K562 (cell line): ENCODE data around the gene TTN. TPM values are rescaled to one million over a fixed set of nuclear protein-coding genes. Genes with fewer than 3 reads are reported as not detected.
A peak's percentile ranks its signal among the peaks of the same experiment; 100 is the strongest.

Experiments used
- ADNP ChIP-seq: fragments of 200-800 bp; sonication (Bioruptor generic); IDR thresholded peaks from 2 replicates; pipeline ENCODE4 v1.6.1; 2016; ENCODE audit warnings: missing genetic modification characterization, missing compliant biosample characterization
- BACH1 ChIP-seq: fragments of 200-800 bp; sonication (Bioruptor generic); IDR thresholded peaks from 2 replicates; pipeline ENCODE4 v1.6.1; 2016; ENCODE audit warnings: missing genetic modification characterization, missing compliant biosample characterization
- CBX3 ChIP-seq, 2 experiments: IDR thresholded peaks; 1 replicate in 1 of 2; 2 replicates in 1 of 2; pipeline ENCODE4 v1.6.1; 2012; ENCODE audit warnings: inconsistent platforms in 2 of 2, low read length in 2 of 2, borderline replicate concordance in 1 of 2, control low read depth in 1 of 2
- COPS2 ChIP-seq: fragments of 450-650 bp; conservative IDR thresholded peaks from 2 replicates; pipeline ENCODE4 v1.6.1; 2016; ENCODE audit warnings: mild to moderate bottlenecking, moderate library complexity
- DACH1 ChIP-seq: fragments of 450-650 bp; IDR thresholded peaks from 2 replicates; pipeline ENCODE4 v1.6.1; 2018; ENCODE audit not compliant: partially characterized antibody
- EP300 ChIP-seq: IDR thresholded peaks from 2 replicates; pipeline ENCODE4 v1.6.1; 2012; ENCODE audit warnings: low read length, improper control_type of control experiment
- IRF9 ChIP-seq: fragments of 450-650 bp; IDR thresholded peaks from 2 replicates; pipeline ENCODE4 v1.6.1; 2016; ENCODE audit warnings: missing biosample characterization, missing genetic modification characterization
- KLF16 ChIP-seq: IDR thresholded peaks from 2 replicates; pipeline ENCODE4 v1.6.1; 2016; ENCODE audit warnings: antibody characterized with exemption
- MCM2 ChIP-seq: fragments of 450-650 bp; IDR thresholded peaks from 2 replicates; pipeline ENCODE4 v1.6.1; 2017; ENCODE audit warnings: low read depth, mild to moderate bottlenecking
- NR2C1 ChIP-seq, 2 experiments: fragments of 450-650 bp; IDR thresholded peaks; 2 replicates each; pipeline ENCODE4 v1.6.1; 2017; ENCODE audit warnings: mild to moderate bottlenecking in 2 of 2, antibody characterized with exemption in 1 of 2, inconsistent platforms in 1 of 2, missing compliant biosample characterization in 1 of 2, missing genetic modification characterization in 1 of 2
- SLC30A9 ChIP-seq: fragments of 250-450 bp; sonication (Bioruptor Pico); IDR thresholded peaks from 2 replicates; pipeline ENCODE4 v1.8.0; 2022; ENCODE audit warnings: mild to moderate bottlenecking, moderate library complexity
- SRF ChIP-seq, 2 experiments: fragments of 250-450, 450-650 bp in 1 of 2; sonication (Bioruptor Pico) in 1 of 2; sonication (generic) in 1 of 2; formaldehyde crosslinking; IDR thresholded peaks; 2 replicates each; pipeline versions ENCODE4 v1.5.0 to v1.5.1; 2020 to 2022; ENCODE audit warnings: mild to moderate bottlenecking in 1 of 2, missing genetic modification reagents in 1 of 2
- SUPT5H ChIP-seq: fragments of 450-650 bp; IDR thresholded peaks from 2 replicates; pipeline ENCODE4 v1.6.1; 2016
- TARDBP ChIP-seq: fragments of 450-650 bp; IDR thresholded peaks from 2 replicates; pipeline ENCODE4 v1.6.1; 2016
- ZEB2 ChIP-seq: fragments of 450-650 bp; IDR thresholded peaks from 2 replicates; pipeline ENCODE4 v1.6.1; 2016
- ZNF174 ChIP-seq: fragments of 250-450 bp; sonication (Bioruptor Pico); IDR thresholded peaks from 2 replicates; pipeline ENCODE4 v1.4.0; 2020; ENCODE audit warnings: mild to moderate bottlenecking
- ZNF239 ChIP-seq: fragments of 250-450 bp; sonication (Bioruptor Pico); IDR thresholded peaks from 2 replicates; pipeline ENCODE4 v1.4.0; 2020; ENCODE audit warnings: mild to moderate bottlenecking
- ZNF609 ChIP-seq: sonication (generic); formaldehyde crosslinking; IDR thresholded peaks from 2 replicates; pipeline ENCODE4 v1.8.1; 2023; ENCODE audit warnings: missing genetic modification reagents, mild to moderate bottlenecking, borderline replicate concordance
- polyA plus RNA-seq, 8 experiments: library from polyadenylated mRNA; depleted of rRNA in 4 of 8; stranded (reverse) in 5 of 8; unstranded in 3 of 8; fragments of >200 nt; fragmentation: Nextera tagmentation in 2 of 8; fragmentation: Illumina TruSeq in 1 of 8; extraction: Ambion mirVana in 2 of 8; extraction: Trizol in 1 of 8; gene quantifications; 2 replicates each; pipeline versions ENCODE4 v1.2.1 to v1.2.3, GENCODE V29; 2011 to 2014; ENCODE audit warnings: inconsistent platforms in 1 of 8, missing spikeins in 1 of 8
- total RNA-seq, 7 experiments: library from RNA; depleted of rRNA in 6 of 7; stranded (reverse); fragments of >200 nt in 6 of 7; fragmentation: Illumina TruSeq in 2 of 7; extraction: Trizol in 2 of 7; gene quantifications; 2 replicates each; pipeline versions ENCODE4 v1.2.1 to v1.2.3, GENCODE V29; 2011 to 2021; ENCODE audit warnings: low replicate concordance in 1 of 7
- TF ChIP-seq, protein P1 (sequence below): IDR thresholded peaks from 2 replicates; pipeline ENCODE4 v1.6.1; 2016; ENCODE audit warnings: missing genetic modification characterization, missing compliant biosample characterization
- TF ChIP-seq, protein P2 (sequence below): fragments of 250-450 bp; sonication (Bioruptor Pico); IDR thresholded peaks from 2 replicates; pipeline ENCODE4 v1.8.0; 2022; ENCODE audit warnings: moderate library complexity, mild to moderate bottlenecking, inconsistent platforms

Gene TTN
- total and polyA plus RNA-seq, 9 of the 15 experiments (the other 6 are each of a cell fraction or from before 2014, with no cell fraction given): under 0.01 to 0.20 (median 0.04) TPM; not detected in 1

DNA sequence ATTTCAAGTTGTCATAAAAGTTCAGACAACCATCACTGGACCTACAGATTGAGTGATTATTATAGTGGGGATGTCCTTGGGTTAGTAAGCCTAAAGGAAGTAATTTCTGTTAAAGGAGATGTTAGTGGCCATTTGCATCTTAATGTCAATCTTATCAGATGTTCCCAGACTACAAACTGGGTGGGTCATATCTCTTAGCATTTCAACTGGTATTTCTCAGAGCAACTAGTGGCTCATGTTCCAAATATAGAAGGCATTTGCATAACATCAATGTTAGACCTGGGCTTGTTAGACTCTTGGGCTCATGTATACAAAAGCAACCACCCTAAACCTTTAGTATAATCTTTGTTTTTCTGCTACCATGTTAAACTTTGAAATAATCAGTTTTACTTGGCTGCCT, 309.1 kb downstream of the TTN start (continued):
- TF ChIP-seq ZEB2 (no peak), NR2C1 (IDR thresholded peaks at IDR 0.05) (no peak), NR2C1 (tag; IDR thresholded peaks at IDR 0.05) (no peak), ADNP (tag) (no peak), BACH1 (no peak), ZNF239 (no peak), KLF16 (0 out of 2 replicates have a peak, but pooled peaks have one; percentile 34), DACH1 (no peak), TARDBP (no peak), ZNF174 (no peak), ZNF609 (CRISPR knock-in tag) (no peak), EP300 (peak; percentile 74), SLC30A9 (CRISPR knock-in tag) (no peak), SUPT5H (no peak), IRF9 (tag) (no peak), CBX3 (IDR thresholded peaks at IDR 0.05; ENCODE audit: borderline replicate concordance in 1 of 2, low read length in 2 of 2) (no peak), COPS2 (no peak), SRF (CRISPR knock-in tag; IDR thresholded peaks at IDR 0.05) (peak in 1 of 2 experiments; percentile 59; a peak in 2 of 4 replicates), MCM2 (no peak)
- TF ChIP-seq, protein P1, sequence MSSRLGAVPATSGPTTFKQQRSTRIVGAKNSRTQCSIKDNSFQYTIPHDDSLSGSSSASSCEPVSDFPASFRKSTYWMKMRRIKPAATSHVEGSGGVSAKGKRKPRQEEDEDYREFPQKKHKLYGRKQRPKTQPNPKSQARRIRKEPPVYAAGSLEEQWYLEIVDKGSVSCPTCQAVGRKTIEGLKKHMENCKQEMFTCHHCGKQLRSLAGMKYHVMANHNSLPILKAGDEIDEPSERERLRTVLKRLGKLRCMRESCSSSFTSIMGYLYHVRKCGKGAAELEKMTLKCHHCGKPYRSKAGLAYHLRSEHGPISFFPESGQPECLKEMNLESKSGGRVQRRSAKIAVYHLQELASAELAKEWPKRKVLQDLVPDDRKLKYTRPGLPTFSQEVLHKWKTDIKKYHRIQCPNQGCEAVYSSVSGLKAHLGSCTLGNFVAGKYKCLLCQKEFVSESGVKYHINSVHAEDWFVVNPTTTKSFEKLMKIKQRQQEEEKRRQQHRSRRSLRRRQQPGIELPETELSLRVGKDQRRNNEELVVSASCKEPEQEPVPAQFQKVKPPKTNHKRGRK: no peak
- TF ChIP-seq, protein P2, sequence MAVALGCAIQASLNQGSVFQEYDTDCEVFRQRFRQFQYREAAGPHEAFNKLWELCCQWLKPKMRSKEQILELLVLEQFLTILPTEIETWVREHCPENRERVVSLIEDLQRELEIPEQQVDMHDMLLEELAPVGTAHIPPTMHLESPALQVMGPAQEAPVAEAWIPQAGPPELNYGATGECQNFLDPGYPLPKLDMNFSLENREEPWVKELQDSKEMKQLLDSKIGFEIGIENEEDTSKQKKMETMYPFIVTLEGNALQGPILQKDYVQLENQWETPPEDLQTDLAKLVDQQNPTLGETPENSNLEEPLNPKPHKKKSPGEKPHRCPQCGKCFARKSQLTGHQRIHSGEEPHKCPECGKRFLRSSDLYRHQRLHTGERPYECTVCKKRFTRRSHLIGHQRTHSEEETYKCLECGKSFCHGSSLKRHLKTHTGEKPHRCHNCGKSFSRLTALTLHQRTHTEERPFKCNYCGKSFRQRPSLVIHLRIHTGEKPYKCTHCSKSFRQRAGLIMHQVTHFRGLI (CRISPR knock-in tag): no peak
